H1 (cell line): ENCODE measurements around the gene TDRKH. TPM values are rescaled to one million over a fixed set of nuclear protein-coding genes. Genes with fewer than 3 reads are reported as not detected.

Experiments
- ASH2L ChIP-seq: fragments of 200-600, 300-600 bp; sonication (generic); IDR thresholded peaks from one replicate; pipeline ENCODE4 v1.7.1; 2017; ENCODE audit warnings: low read length
- BACH1 ChIP-seq: IDR thresholded peaks from 2 replicates; pipeline ENCODE4 v1.6.1; 2012; ENCODE audit warnings: low read length, improper control_type of control experiment
- CBX8 ChIP-seq: fragments of 300-800, 300-1000 bp; sonication (generic); IDR thresholded peaks from 2 replicates; pipeline ENCODE4 v1.7.1; 2016; ENCODE audit warnings: low read depth, low read length, borderline replicate concordance
- CEBPB ChIP-seq: IDR thresholded peaks from 2 replicates; pipeline ENCODE4 v1.6.1; 2012; ENCODE audit warnings: low read depth, low read length
- GABPA ChIP-seq: IDR thresholded peaks from 2 replicates; pipeline ENCODE4 v1.6.1; 2011; ENCODE audit warnings: mild to moderate bottlenecking, low read length, moderate library complexity, borderline replicate concordance; ENCODE audit not compliant: insufficient read depth
- POU5F1 ChIP-seq: IDR thresholded peaks from 2 replicates; pipeline ENCODE4 v1.6.1; 2011; ENCODE audit warnings: low read depth, mild to moderate bottlenecking, low read length, moderate library complexity
- RAD21 ChIP-seq, 2 experiments: IDR thresholded peaks in 1 of 2; conservative IDR thresholded peaks in 1 of 2; 2 replicates each; pipeline ENCODE4 v1.6.1; 2011; ENCODE audit warnings: low read depth in 2 of 2, low read length in 2 of 2, improper control_type of control experiment in 1 of 2, inconsistent platforms in 1 of 2, mild to moderate bottlenecking in 1 of 2, moderate library complexity in 1 of 2
- TEAD4 ChIP-seq: IDR thresholded peaks from 2 replicates; pipeline ENCODE4 v1.6.1; 2012; ENCODE audit warnings: low read depth, low read length, inconsistent platforms, mixed read lengths
- polyA plus RNA-seq, 7 experiments: library from polyadenylated mRNA; depleted of rRNA in 3 of 7; stranded (reverse) in 5 of 7; unstranded in 2 of 7; fragments of >200 nt in 5 of 7; fragments of 200-250 nt in 2 of 7; gene quantifications; 1 replicate in 5 of 7; 2 replicates in 1 of 7; 4 replicates in 1 of 7; pipeline versions ENCODE4 v1.2.1 to v1.2.3, GENCODE V29; 2011 to 2013; ENCODE audit warnings: missing spikeins in 2 of 7, mixed read lengths in 2 of 7
- total RNA-seq: library from RNA; stranded (reverse); fragmentation: NEBNext Ultra II Directional; extraction: Animal tissue kit (Norgen Biotek cat#: 25700); gene quantifications from 2 replicates; pipeline ENCODE4 v1.2.1, GENCODE V29; 2021
- TF ChIP-seq, protein P1 (sequence below): fragments of 300-600 bp; sonication (generic); IDR thresholded peaks from 2 replicates; pipeline ENCODE4 v1.7.1; 2012; ENCODE audit warnings: low read length, moderate library complexity, mild to moderate bottlenecking, inconsistent platforms; ENCODE audit not compliant: insufficient replicate concordance

The TDRKH gene
- total and polyA plus RNA-seq, 2 of the 8 experiments (the other 6 are each of a cell fraction or from before 2014, with no cell fraction given): 9.9 to 26.1 TPM

DNA sequence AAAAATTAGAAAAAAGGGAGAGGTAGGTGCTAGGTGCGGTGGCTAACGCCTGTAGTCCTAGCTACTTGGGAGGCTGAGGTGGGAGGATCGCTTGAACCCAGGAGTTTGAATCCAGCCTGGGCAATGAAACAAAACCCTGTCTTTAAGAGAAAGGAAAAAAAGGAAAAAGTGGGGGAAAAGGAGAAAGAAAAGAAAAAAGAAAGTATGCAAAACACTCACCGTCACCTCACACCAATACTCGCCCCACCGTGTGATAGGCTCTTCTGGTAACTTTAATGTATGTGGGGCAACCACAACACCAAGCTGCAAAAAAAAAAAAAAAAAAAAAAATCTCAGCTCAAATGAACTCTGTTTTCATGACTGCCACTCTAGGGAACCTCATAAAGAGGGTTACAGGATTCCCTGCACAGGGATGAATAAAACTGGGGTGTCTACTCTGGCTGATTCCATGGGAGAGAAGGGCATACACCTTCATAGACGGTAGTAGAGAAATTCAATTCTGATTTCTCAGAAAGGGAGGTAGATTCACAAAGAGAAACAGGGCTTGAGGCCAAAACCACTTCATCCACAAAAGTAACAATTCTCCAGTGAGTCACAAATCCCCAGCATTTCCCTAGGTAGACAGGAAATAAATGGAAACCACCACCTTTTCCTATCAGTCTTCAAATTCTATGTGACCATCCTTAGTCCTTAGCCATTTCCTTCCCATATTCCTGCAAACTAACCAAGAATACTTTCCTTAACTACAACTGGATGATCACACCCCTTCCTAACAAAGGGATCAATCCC, 29.5 kb downstream of the TDRKH start (continued):
- TF ChIP-seq, protein P1, sequence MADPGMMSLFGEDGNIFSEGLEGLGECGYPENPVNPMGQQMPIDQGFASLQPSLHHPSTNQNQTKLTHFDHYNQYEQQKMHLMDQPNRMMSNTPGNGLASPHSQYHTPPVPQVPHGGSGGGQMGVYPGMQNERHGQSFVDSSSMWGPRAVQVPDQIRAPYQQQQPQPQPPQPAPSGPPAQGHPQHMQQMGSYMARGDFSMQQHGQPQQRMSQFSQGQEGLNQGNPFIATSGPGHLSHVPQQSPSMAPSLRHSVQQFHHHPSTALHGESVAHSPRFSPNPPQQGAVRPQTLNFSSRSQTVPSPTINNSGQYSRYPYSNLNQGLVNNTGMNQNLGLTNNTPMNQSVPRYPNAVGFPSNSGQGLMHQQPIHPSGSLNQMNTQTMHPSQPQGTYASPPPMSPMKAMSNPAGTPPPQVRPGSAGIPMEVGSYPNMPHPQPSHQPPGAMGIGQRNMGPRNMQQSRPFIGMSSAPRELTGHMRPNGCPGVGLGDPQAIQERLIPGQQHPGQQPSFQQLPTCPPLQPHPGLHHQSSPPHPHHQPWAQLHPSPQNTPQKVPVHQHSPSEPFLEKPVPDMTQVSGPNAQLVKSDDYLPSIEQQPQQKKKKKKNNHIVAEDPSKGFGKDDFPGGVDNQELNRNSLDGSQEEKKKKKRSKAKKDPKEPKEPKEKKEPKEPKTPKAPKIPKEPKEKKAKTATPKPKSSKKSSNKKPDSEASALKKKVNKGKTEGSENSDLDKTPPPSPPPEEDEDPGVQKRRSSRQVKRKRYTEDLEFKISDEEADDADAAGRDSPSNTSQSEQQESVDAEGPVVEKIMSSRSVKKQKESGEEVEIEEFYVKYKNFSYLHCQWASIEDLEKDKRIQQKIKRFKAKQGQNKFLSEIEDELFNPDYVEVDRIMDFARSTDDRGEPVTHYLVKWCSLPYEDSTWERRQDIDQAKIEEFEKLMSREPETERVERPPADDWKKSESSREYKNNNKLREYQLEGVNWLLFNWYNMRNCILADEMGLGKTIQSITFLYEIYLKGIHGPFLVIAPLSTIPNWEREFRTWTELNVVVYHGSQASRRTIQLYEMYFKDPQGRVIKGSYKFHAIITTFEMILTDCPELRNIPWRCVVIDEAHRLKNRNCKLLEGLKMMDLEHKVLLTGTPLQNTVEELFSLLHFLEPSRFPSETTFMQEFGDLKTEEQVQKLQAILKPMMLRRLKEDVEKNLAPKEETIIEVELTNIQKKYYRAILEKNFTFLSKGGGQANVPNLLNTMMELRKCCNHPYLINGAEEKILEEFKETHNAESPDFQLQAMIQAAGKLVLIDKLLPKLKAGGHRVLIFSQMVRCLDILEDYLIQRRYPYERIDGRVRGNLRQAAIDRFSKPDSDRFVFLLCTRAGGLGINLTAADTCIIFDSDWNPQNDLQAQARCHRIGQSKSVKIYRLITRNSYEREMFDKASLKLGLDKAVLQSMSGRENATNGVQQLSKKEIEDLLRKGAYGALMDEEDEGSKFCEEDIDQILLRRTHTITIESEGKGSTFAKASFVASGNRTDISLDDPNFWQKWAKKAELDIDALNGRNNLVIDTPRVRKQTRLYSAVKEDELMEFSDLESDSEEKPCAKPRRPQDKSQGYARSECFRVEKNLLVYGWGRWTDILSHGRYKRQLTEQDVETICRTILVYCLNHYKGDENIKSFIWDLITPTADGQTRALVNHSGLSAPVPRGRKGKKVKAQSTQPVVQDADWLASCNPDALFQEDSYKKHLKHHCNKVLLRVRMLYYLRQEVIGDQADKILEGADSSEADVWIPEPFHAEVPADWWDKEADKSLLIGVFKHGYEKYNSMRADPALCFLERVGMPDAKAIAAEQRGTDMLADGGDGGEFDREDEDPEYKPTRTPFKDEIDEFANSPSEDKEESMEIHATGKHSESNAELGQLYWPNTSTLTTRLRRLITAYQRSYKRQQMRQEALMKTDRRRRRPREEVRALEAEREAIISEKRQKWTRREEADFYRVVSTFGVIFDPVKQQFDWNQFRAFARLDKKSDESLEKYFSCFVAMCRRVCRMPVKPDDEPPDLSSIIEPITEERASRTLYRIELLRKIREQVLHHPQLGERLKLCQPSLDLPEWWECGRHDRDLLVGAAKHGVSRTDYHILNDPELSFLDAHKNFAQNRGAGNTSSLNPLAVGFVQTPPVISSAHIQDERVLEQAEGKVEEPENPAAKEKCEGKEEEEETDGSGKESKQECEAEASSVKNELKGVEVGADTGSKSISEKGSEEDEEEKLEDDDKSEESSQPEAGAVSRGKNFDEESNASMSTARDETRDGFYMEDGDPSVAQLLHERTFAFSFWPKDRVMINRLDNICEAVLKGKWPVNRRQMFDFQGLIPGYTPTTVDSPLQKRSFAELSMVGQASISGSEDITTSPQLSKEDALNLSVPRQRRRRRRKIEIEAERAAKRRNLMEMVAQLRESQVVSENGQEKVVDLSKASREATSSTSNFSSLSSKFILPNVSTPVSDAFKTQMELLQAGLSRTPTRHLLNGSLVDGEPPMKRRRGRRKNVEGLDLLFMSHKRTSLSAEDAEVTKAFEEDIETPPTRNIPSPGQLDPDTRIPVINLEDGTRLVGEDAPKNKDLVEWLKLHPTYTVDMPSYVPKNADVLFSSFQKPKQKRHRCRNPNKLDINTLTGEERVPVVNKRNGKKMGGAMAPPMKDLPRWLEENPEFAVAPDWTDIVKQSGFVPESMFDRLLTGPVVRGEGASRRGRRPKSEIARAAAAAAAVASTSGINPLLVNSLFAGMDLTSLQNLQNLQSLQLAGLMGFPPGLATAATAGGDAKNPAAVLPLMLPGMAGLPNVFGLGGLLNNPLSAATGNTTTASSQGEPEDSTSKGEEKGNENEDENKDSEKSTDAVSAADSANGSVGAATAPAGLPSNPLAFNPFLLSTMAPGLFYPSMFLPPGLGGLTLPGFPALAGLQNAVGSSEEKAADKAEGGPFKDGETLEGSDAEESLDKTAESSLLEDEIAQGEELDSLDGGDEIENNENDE: no peak
- TF ChIP-seq CEBPB (no peak), RAD21 (IDR thresholded peaks at IDR 0.05 in 1 of 2, conservative IDR thresholded peaks at IDR 0.05 in 1 of 2; ENCODE audit: low read depth in 2 of 2, low read length in 2 of 2) (no peak), POU5F1 (no peak), CBX8 (no peak), ASH2L (no peak), GABPA (no peak), TEAD4 (no peak), BACH1 (no peak)
